H1 (cell line): ENCODE data around the gene BCKDHB. TPM values are rescaled to one million over a fixed set of nuclear protein-coding genes. Genes with fewer than 3 reads are reported as not detected.

Source experiments
- CTCF ChIA-PET: fragments of 300-600 bp; sonication (Branson Sonifier 250); formaldehyde crosslinking; loops from one replicate; lab custom pipeline; 2021; ENCODE audit not compliant: partially characterized antibody; lab: Charles Lee
- POLR2A ChIA-PET: fragments of 300-600 bp; sonication (Branson Sonifier 250); formaldehyde crosslinking; loops from one replicate; lab custom pipeline; 2021; ENCODE audit warnings: inconsistent platforms; ENCODE audit not compliant: partially characterized antibody; lab: Charles Lee
- DNase-seq, 2 experiments: peaks; one replicate each; pipeline versions ENCODE4 v3.0.0 to v3.0.0-alpha.2; 2010 to 2022; ENCODE audit warnings: low spot score in 2 of 2, low read depth in 1 of 2, mixed read lengths in 1 of 2
- FAIRE-seq: peaks from 2 replicates; lab custom pipeline; 2011; peaks lifted over from hg19 to GRCh38; lab: Jason Lieb, UNC
- H2AFZ ChIP-seq: 2 replicates; pipeline ENCODE4 v1.8.1; 2012; ENCODE audit warnings: low read length, inconsistent platforms
- H2AK5ac ChIP-seq: 2 replicates; pipeline ENCODE4 v1.6.1; 2013; ENCODE audit warnings: low read depth, low read length
- H2BK120ac ChIP-seq: replicated peaks from 2 replicates; pipeline ENCODE3; 2013; ENCODE audit warnings: low read depth, low read length, inconsistent platforms
- H2BK12ac ChIP-seq: 2 replicates; pipeline ENCODE4 v1.6.1; 2013; ENCODE audit warnings: low read depth, low read length
- H2BK15ac ChIP-seq: 2 replicates; pipeline ENCODE4 v1.6.1; 2013; ENCODE audit warnings: low read length
- H2BK20ac ChIP-seq: 2 replicates; pipeline ENCODE4 v1.6.1; 2013; ENCODE audit warnings: low read length
- H2BK5ac ChIP-seq: 2 replicates; pipeline ENCODE4 v1.6.1; 2013; ENCODE audit warnings: low read depth, low read length
- H3K14ac ChIP-seq: 2 replicates; pipeline ENCODE4 v1.6.1; 2013; ENCODE audit warnings: inconsistent platforms; ENCODE audit not compliant: insufficient read length
- H3K18ac ChIP-seq: 2 replicates; pipeline ENCODE4 v1.6.1; 2013; ENCODE audit warnings: low read length; ENCODE audit errors: extremely low read depth
- H3K23ac ChIP-seq: 2 replicates; pipeline ENCODE4 v1.6.1; 2013; ENCODE audit warnings: inconsistent platforms; ENCODE audit not compliant: insufficient read length
- H3K23me2 ChIP-seq: 2 replicates; pipeline ENCODE4 v1.6.1; 2013; ENCODE audit warnings: low read depth, low read length
- H3K27ac ChIP-seq: 2 replicates; pipeline ENCODE4 v1.6.1; 2011; ENCODE audit warnings: low read depth, low read length, inconsistent platforms
- H3K27me3 ChIP-seq, 4 experiments: replicated peaks in 1 of 4; 1 replicate in 1 of 4; 2 replicates in 3 of 4; pipeline versions ENCODE4 v1.6.1 to v1.8.1; 2011 to 2013; ENCODE audit warnings: low read length in 3 of 4, mild to moderate bottlenecking in 3 of 4, inconsistent platforms in 2 of 4, mixed read lengths in 2 of 4, moderate library complexity in 1 of 4; ENCODE audit not compliant: control insufficient read depth in 3 of 4, insufficient read depth in 3 of 4; ENCODE audit errors: extremely low read depth in 1 of 4
- H3K36me3 ChIP-seq, 4 experiments: 2 replicates each; pipeline versions ENCODE4 v1.6.1 to v1.8.1; 2011 to 2013; ENCODE audit warnings: mild to moderate bottlenecking in 4 of 4, low read length in 3 of 4, moderate library complexity in 2 of 4, control low read depth in 1 of 4, inconsistent platforms in 1 of 4; ENCODE audit not compliant: insufficient read depth in 4 of 4, control insufficient read depth in 2 of 4
- H3K4ac ChIP-seq: replicated peaks from 2 replicates; pipeline ENCODE3; 2013; ENCODE audit warnings: low read length, low read depth, mixed read lengths, inconsistent platforms; ENCODE audit not compliant: insufficient read length
- H3K4me1 ChIP-seq, 4 experiments: replicated peaks in 1 of 4; 1 replicate in 1 of 4; 2 replicates in 3 of 4; pipeline versions ENCODE4 v1.6.1 to v1.8.1; 2011 to 2013; ENCODE audit warnings: low read length in 3 of 4, inconsistent platforms in 2 of 4, mixed read lengths in 1 of 4; ENCODE audit not compliant: insufficient read depth in 4 of 4, control insufficient read depth in 3 of 4
- H3K4me2 ChIP-seq, 2 experiments: 2 replicates each; pipeline versions ENCODE4 v1.6.1 to v1.8.1; 2011 to 2013; ENCODE audit warnings: low read depth in 2 of 2, low read length in 2 of 2, control low read depth in 1 of 2, inconsistent platforms in 1 of 2, mild to moderate bottlenecking in 1 of 2; ENCODE audit not compliant: insufficient read depth in 1 of 2
- H3K4me3 ChIP-seq, 4 experiments: fragments of 200-600, 300-600 bp in 1 of 4; sonication (generic), shearing (Covaris generic), sonication (Bioruptor Twin) in 1 of 4; 2 replicates each; pipeline versions ENCODE4 v1.5.1 to v1.8.1; 2011 to 2016; ENCODE audit warnings: low read length in 4 of 4, low read depth in 3 of 4, control low read depth in 2 of 4, inconsistent platforms in 2 of 4, mild to moderate bottlenecking in 2 of 4, mixed read lengths in 1 of 4, moderate library complexity in 1 of 4; ENCODE audit not compliant: insufficient read depth in 2 of 4; ENCODE audit errors: extremely low read depth in 1 of 4
- H3K56ac ChIP-seq: replicated peaks from 2 replicates; pipeline ENCODE3; 2013; ENCODE audit warnings: low read depth, mild to moderate bottlenecking, mixed read lengths, low read length, inconsistent platforms; ENCODE audit not compliant: insufficient read length
- H3K79me1 ChIP-seq: 2 replicates; pipeline ENCODE4 v1.6.1; 2013; ENCODE audit warnings: low read depth, low read length, control low read depth
- H3K79me2 ChIP-seq, 2 experiments: 2 replicates each; pipeline versions ENCODE4 v1.6.1 to v1.8.1; 2012 to 2013; ENCODE audit warnings: low read length in 2 of 2, mild to moderate bottlenecking in 2 of 2, inconsistent platforms in 1 of 2; ENCODE audit not compliant: insufficient read depth in 2 of 2, control insufficient read depth in 1 of 2
- H3K9ac ChIP-seq, 4 experiments: replicated peaks in 1 of 4; 1 replicate in 1 of 4; 2 replicates in 3 of 4; pipeline versions ENCODE4 v1.6.1 to v1.8.1; 2011 to 2013; ENCODE audit warnings: low read depth in 3 of 4, low read length in 3 of 4, control low read depth in 2 of 4, mild to moderate bottlenecking in 2 of 4, moderate library complexity in 2 of 4, inconsistent platforms in 1 of 4; ENCODE audit errors: extremely low read depth in 1 of 4
- H3K9me3 ChIP-seq, 2 experiments: 2 replicates each; pipeline versions ENCODE4 v1.6.1 to v1.8.1; 2012 to 2013; ENCODE audit warnings: mild to moderate bottlenecking in 2 of 2, moderate library complexity in 2 of 2, control low read depth in 1 of 2, inconsistent platforms in 1 of 2, low read depth in 1 of 2, low read length in 1 of 2, mixed read lengths in 1 of 2; ENCODE audit not compliant: insufficient read depth in 2 of 2
- H4K20me1 ChIP-seq, 2 experiments: replicated peaks in 1 of 2; 2 replicates each; pipeline versions ENCODE3 to v1.8.1; 2011 to 2013; ENCODE audit warnings: inconsistent platforms in 2 of 2, low read length in 2 of 2, mild to moderate bottlenecking in 1 of 2; ENCODE audit not compliant: insufficient read depth in 2 of 2, control insufficient read depth in 1 of 2
- H4K5ac ChIP-seq: 2 replicates; pipeline ENCODE4 v1.6.1; 2013; ENCODE audit warnings: low read length, low read depth, mixed read lengths, inconsistent platforms; ENCODE audit not compliant: insufficient read length
- H4K8ac ChIP-seq: 2 replicates; pipeline ENCODE4 v1.8.0; 2013; ENCODE audit warnings: mild to moderate bottlenecking, moderate library complexity, low read length, inconsistent platforms; ENCODE audit not compliant: insufficient read depth; ENCODE audit errors: extremely low read depth
- H4K91ac ChIP-seq: replicated peaks from 2 replicates; pipeline ENCODE3; 2013; ENCODE audit warnings: low read length, mixed read lengths, inconsistent platforms; ENCODE audit not compliant: insufficient read length
- ATF2 ChIP-seq: IDR thresholded peaks from 2 replicates; pipeline ENCODE4 v1.6.1; 2012; ENCODE audit warnings: low read length, inconsistent platforms
- CTBP2 ChIP-seq: IDR thresholded peaks from 2 replicates; pipeline ENCODE4 v1.7.0; 2011; ENCODE audit warnings: borderline replicate concordance, mild to moderate bottlenecking, moderate library complexity, mixed read lengths, low read length; ENCODE audit not compliant: insufficient read depth, insufficient read length
- JUND ChIP-seq: IDR thresholded peaks from 2 replicates; pipeline ENCODE4 v1.6.1; 2011; ENCODE audit warnings: mild to moderate bottlenecking, improper control_type of control experiment, low read length
- polyA plus RNA-seq, 7 experiments: library from polyadenylated mRNA; depleted of rRNA in 3 of 7; stranded (reverse) in 5 of 7; unstranded in 2 of 7; fragments of >200 nt in 5 of 7; fragments of 200-250 nt in 2 of 7; gene quantifications; 1 replicate in 5 of 7; 2 replicates in 1 of 7; 4 replicates in 1 of 7; pipeline versions ENCODE4 v1.2.1 to v1.2.3, GENCODE V29; 2011 to 2013; ENCODE audit warnings: missing spikeins in 2 of 7, mixed read lengths in 2 of 7
- total RNA-seq: library from RNA; stranded (reverse); fragmentation: NEBNext Ultra II Directional; extraction: Animal tissue kit (Norgen Biotek cat#: 25700); gene quantifications from 2 replicates; pipeline ENCODE4 v1.2.1, GENCODE V29; 2021

The BCKDHB gene
- total and polyA plus RNA-seq, 2 of the 8 experiments (the other 6 are each of a cell fraction or from before 2014, with no cell fraction given) = 22.1 to 30.8 TPM

- ChIA-PET POLR2A (no interaction called here), CTCF (interaction anchor here (0.7 to 2.4 kb wide), 5 partner anchors 10 to 1919 kb away, joined by 3 to 15 read pairs (median 4); no protein-coding TSS in a partner anchor)
- no peak overlapping the region for H3K27ac ChIP-seq
- H3K36me3 ChIP-seq = no peaks in the 10 kb centered on the region
- H3K4me3 ChIP-seq = no peak overlapping the region
- H2AK5ac ChIP-seq = no peak overlapping the region
- no peak overlapping the region for H4K91ac ChIP-seq
- H2BK20ac ChIP-seq = no peak overlapping the region
- H3K79me1 ChIP-seq = no peaks in the 10 kb centered on the region
- H3K4ac ChIP-seq = no peak overlapping the region
- no peaks in the 10 kb centered on the region for H3K4me1 ChIP-seq
- no peak overlapping the region for H3K56ac ChIP-seq
- H3K23me2 ChIP-seq = no peaks in the 10 kb centered on the region; the same call in 1 of the 2 replicates
- no peaks in the 10 kb centered on the region for H3K9me3 ChIP-seq
- no peak overlapping the region for H2BK12ac ChIP-seq
- no peak overlapping the region for H3K4me2 ChIP-seq
- H3K79me2 ChIP-seq = no peaks in the 10 kb centered on the region
- H3K23ac ChIP-seq = no peak overlapping the region
- FAIRE-seq (no peak), DNase-seq (no peak)
- no peak overlapping the region for H2BK5ac ChIP-seq
- H4K20me1 ChIP-seq = no peaks in the 10 kb centered on the region
- H3K14ac ChIP-seq = no peak overlapping the region
- H2BK15ac ChIP-seq = no peak overlapping the region
- H2BK120ac ChIP-seq = no peak overlapping the region
- H2AFZ ChIP-seq = no peak overlapping the region
- no peak for TF ChIP-seq ATF2
- TF ChIP-seq CTBP2 = no peak
- TF ChIP-seq JUND = no peak
- H3K18ac ChIP-seq = no peak overlapping the region
- no peak overlapping the region for H3K9ac ChIP-seq
- no peaks in the 10 kb centered on the region for H3K27me3 ChIP-seq
- no peak overlapping the region for H4K8ac ChIP-seq
- H4K5ac ChIP-seq = no peak overlapping the region
These were observed 15.0 kb upstream of the BCKDHB start for GRCh38 chr6:80091506-80091905.
